A673 (cell line): ENCODE results near the gene RNF213. TPM values are rescaled to one million over a fixed set of nuclear protein-coding genes. Genes with fewer than 3 reads are reported as not detected.

ENCODE experiments used
- BruUV-seq: library from RNA; stranded (reverse); fragments of 400-500 nt; replicated peaks from 2 replicates; lab custom pipeline; 2021; lab: Mats Ljungman, UMichigan
- CTCF ChIA-PET: fragments of 300-600 bp; sonication (Branson Sonifier 250); formaldehyde crosslinking; loops from one replicate; lab custom pipeline; 2022; ENCODE audit warnings: antibody characterized with exemption; lab: Charles Lee
- POLR2A ChIA-PET: fragments of 300-600 bp; sonication (Branson Sonifier 250); formaldehyde crosslinking; loops from one replicate; lab custom pipeline; 2022; ENCODE audit warnings: antibody characterized with exemption; ENCODE audit not compliant: low non-redundant PET; lab: Charles Lee
- DNase-seq: peaks from one replicate; pipeline ENCODE4 v3.0.0-alpha.2; 2015; ENCODE audit warnings: low spot score
- H3K27ac ChIP-seq: fragments of 200-600 bp; sonication (generic); 2 replicates; pipeline ENCODE4 v1.5.1; 2016; ENCODE audit warnings: mixed run types, low read depth, mild to moderate bottlenecking, mixed read lengths, antibody characterized with exemption, low read length; ENCODE audit not compliant: poor library complexity, severe bottlenecking
- H3K27me3 ChIP-seq: fragments of 200-600 bp; sonication (generic); replicated peaks from 2 replicates; pipeline ENCODE4 v1.6.1; 2017; ENCODE audit warnings: mixed run types, low read depth, mild to moderate bottlenecking, mixed read lengths, antibody characterized with exemption, low read length; ENCODE audit not compliant: insufficient read depth, poor library complexity
- H3K36me3 ChIP-seq: fragments of 200-600 bp; sonication (generic); 2 replicates; pipeline ENCODE4 v1.6.1; 2016; ENCODE audit warnings: mixed run types, mild to moderate bottlenecking, mixed read lengths, antibody characterized with exemption, low read length; ENCODE audit not compliant: insufficient read depth, poor library complexity, severe bottlenecking
- H3K4me1 ChIP-seq: fragments of 200-600 bp; sonication (generic); 2 replicates; pipeline ENCODE4 v1.6.1; 2017; ENCODE audit warnings: mixed run types, mild to moderate bottlenecking, mixed read lengths, antibody characterized with exemption, low read length; ENCODE audit not compliant: insufficient read depth, poor library complexity, severe bottlenecking
- H3K4me3 ChIP-seq: fragments of 200-600 bp; sonication (generic); 2 replicates; pipeline ENCODE4 v1.5.1; 2016; ENCODE audit warnings: low read depth, mixed run types, mild to moderate bottlenecking, mixed read lengths, low read length; ENCODE audit not compliant: poor library complexity, severe bottlenecking
- H3K9me3 ChIP-seq: fragments of 200-600 bp; sonication (generic); 2 replicates; pipeline ENCODE4 v1.6.1; 2016; ENCODE audit warnings: mixed run types, low read depth, mild to moderate bottlenecking, mixed read lengths, antibody characterized with exemption, low read length; ENCODE audit not compliant: poor library complexity, severe bottlenecking
- EZH2 ChIP-seq: fragments of 200-600 bp; sonication (generic); IDR thresholded peaks from 2 replicates; pipeline ENCODE4 v1.6.1; 2017; ENCODE audit warnings: borderline replicate concordance, low read depth, mild to moderate bottlenecking, mixed read lengths, antibody characterized with exemption, low read length; ENCODE audit not compliant: poor library complexity, severe bottlenecking
- intact Hi-C: fragments of 100-400 bp; cut with micrococcal nuclease; formaldehyde crosslinking; loops from one replicate; pipeline ENCODE4 v1.10.0; 2022; ENCODE audit not compliant: unreplicated experiment
- total RNA-seq: library from RNA; stranded (reverse); gene quantifications from 2 replicates; pipeline ENCODE4 v1.2.3, GENCODE V29; 2021
- TF ChIP-seq, protein P1 (sequence below): fragments of 300-800, 200-600 bp; sonication (generic); conservative IDR thresholded peaks from 2 replicates; pipeline ENCODE4 v1.5.1; 2017; ENCODE audit warnings: low read depth, mild to moderate bottlenecking, antibody characterized with exemption, low read length, moderate library complexity, mixed read lengths

RNF213 gene
- total RNA-seq, 1 experiment from 2014 or later: 78.0 TPM

DNA sequence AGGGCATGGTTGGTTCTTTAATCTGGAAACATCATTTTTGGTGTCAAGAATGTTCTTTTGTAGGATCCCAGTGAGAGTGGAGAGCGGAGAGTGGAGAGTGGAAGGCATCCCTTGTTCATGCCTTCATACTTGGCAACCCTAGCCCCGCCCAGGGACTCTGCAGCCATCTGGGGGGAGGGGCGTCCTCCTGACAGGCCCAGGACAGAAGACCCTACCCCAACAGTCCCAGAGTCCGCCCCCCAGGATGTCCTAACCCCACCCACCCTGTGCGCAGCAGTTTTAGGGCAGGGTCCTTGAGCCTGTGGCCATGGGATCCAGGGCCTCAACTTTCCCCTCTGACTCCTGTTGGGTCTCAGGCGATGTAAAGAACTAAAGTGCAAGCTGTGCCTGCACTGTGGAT lies 36.0 kb upstream of the RNF213 start:
- Histone ChIP-seq H3K27ac (no peak overlapping the region), H3K27me3 (no peaks in the 10 kb centered on the region), H3K9me3 (no peaks in the 10 kb centered on the region), H3K4me3 (no peak overlapping the region), H3K4me1 (peaks cover 1% of the 10 kb centered on the region), H3K36me3 (no peaks in the 10 kb centered on the region)
- TF ChIP-seq, protein P1, sequence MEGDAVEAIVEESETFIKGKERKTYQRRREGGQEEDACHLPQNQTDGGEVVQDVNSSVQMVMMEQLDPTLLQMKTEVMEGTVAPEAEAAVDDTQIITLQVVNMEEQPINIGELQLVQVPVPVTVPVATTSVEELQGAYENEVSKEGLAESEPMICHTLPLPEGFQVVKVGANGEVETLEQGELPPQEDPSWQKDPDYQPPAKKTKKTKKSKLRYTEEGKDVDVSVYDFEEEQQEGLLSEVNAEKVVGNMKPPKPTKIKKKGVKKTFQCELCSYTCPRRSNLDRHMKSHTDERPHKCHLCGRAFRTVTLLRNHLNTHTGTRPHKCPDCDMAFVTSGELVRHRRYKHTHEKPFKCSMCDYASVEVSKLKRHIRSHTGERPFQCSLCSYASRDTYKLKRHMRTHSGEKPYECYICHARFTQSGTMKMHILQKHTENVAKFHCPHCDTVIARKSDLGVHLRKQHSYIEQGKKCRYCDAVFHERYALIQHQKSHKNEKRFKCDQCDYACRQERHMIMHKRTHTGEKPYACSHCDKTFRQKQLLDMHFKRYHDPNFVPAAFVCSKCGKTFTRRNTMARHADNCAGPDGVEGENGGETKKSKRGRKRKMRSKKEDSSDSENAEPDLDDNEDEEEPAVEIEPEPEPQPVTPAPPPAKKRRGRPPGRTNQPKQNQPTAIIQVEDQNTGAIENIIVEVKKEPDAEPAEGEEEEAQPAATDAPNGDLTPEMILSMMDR: no peak
- no peak for TF ChIP-seq EZH2
- DNase-seq: no peak
- ChIA-PET CTCF (no interaction called here), POLR2A (no interaction called here)
- BruUV-seq: no TSS peak
- intact Hi-C loops: no loop called here

DNA sequence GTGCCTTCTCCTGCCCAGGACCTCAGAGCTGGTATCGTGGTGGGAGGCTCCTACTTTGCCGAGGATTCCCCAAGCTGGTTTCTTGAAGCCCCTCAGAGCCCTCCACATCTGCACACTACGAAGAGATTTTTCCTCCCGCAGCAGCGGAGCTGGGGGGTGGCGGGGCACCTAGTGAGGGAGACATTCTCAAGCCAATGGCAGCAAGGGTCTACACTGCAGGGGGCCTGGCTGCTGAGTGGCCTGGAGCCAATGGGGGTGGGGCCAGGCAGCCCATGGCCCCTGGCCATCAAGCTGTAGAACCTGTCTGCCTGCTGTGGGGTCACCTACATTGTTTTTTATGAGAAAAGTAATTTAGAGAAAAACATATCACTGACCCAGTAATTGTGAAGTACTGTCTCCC lies 35.4 kb upstream of the RNF213 start:
- BruUV-seq: no TSS peak
- no peak for TF ChIP-seq EZH2
- TF ChIP-seq, protein P1: no peak
- H3K27ac ChIP-seq: no peak overlapping the region
- no peaks in the 10 kb centered on the region for H3K4me1 ChIP-seq
- intact Hi-C loops: no loop called here
- no peak for DNase-seq
- CTCF ChIA-PET: no interaction called here
- no peaks in the 10 kb centered on the region for H3K27me3 ChIP-seq
- H3K4me3 ChIP-seq: no peak overlapping the region
- no peaks in the 10 kb centered on the region for H3K9me3 ChIP-seq
- no peaks in the 10 kb centered on the region for H3K36me3 ChIP-seq
- POLR2A ChIA-PET: no interaction called here

DNA sequence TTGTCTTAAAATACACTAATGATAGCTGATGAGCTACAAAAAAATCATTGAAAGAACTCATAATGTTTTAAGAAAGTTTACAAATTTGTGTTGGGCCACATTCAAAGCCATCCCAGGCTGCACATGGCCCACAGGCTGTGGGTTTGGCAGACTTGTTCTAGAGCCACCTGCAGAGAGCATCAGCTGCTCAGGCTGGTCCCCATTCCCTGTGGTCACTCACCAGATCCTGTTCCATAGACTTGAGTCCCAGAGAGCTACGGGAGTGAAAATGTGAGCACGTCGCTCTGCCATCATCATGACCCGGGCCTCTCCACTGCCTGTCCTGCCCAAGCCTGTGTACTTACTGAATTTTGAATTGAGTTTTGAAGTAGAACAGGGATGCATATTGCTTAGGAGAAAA lies 33.5 kb upstream of the RNF213 start:
- DNase-seq: no peak
- POLR2A ChIA-PET: no interaction called here
- peaks cover 6% of the 10 kb centered on the region for H3K9me3 ChIP-seq
- CTCF ChIA-PET: no interaction called here
- intact Hi-C loops: no loop called here
- H3K36me3 ChIP-seq: no peaks in the 10 kb centered on the region
- no peak for TF ChIP-seq EZH2
- TF ChIP-seq, protein P1: no peak
- H3K27ac ChIP-seq: no peak overlapping the region
- no peaks in the 10 kb centered on the region for H3K27me3 ChIP-seq
- H3K4me3 ChIP-seq: no peak overlapping the region
- no peaks in the 10 kb centered on the region for H3K4me1 ChIP-seq
- no TSS peak for BruUV-seq
